ENCODE data around the gene IGHMBP2. TPM values are rescaled to one million over a fixed set of nuclear protein-coding genes. Genes with fewer than 3 reads are reported as not detected.
"Not testable (repeated sequence)": the region's sequence is repeated elsewhere in the genome, so short reads cannot be mapped to it uniquely, and the experiment has no call there.

The IGHMBP2 gene
- total and polyA plus RNA-seq, 7 donors, result 5.4 to 41.3 (median 15.7) TPM

- no peak for DNase-seq
- TF ChIP-seq CTCF (IDR thresholded peaks at IDR 0.05), result no peak
- no peak for TF ChIP-seq POLR2A (IDR thresholded peaks at IDR 0.05)
- TF ChIP-seq EP300 (IDR thresholded peaks at IDR 0.05), result no peak
- no peak for TF ChIP-seq POLR2AphosphoS5 (IDR thresholded peaks at IDR 0.05)
- Histone ChIP-seq H3K27me3 (peaks cover 0 to 6% (median 0%) of the 10 kb centered on the region in 3 donors), H3K9me3 (no peaks in the 10 kb centered on the region), H3K27ac (no peak overlapping the region), H3K4me3 (no peak overlapping the region), H3K36me3 (no peaks in the 10 kb centered on the region), H3K4me1 (no peaks in the 10 kb centered on the region)
- 80 to 89% methylated on average over 7 of the region's 7 CpGs for WGBS, 2 donors
- intact Hi-C loops (cut with DNase I), result no loop called here
Observed at GRCh38 chr11:68878022-68878421, 25.7 kb upstream of the IGHMBP2 start.

GRCh38 chr11:68880851-68881250 lies 22.8 kb upstream of the IGHMBP2 start:
- DNase-seq, result no peak
- 96 to 99% methylated on average over 5 of the region's 5 CpGs for WGBS, 2 donors
- Histone ChIP-seq H3K36me3 (no peaks in the 10 kb centered on the region), H3K4me1 (no peaks in the 10 kb centered on the region), H3K27me3 (peaks cover 0 to under 1% (median 0%) of the 10 kb centered on the region in 3 donors), H3K9me3 (no peaks in the 10 kb centered on the region), H3K27ac (no peak overlapping the region), H3K4me3 (no peak overlapping the region)
- intact Hi-C loops (cut with DNase I), result no loop called here
- TF ChIP-seq EP300 (IDR thresholded peaks at IDR 0.05), result no peak
- TF ChIP-seq POLR2A (IDR thresholded peaks at IDR 0.05), result no peak
- TF ChIP-seq POLR2AphosphoS5 (IDR thresholded peaks at IDR 0.05), result no peak
- TF ChIP-seq CTCF (IDR thresholded peaks at IDR 0.05), result no peak

- 93 to 96% methylated on average over 2 of the region's 2 CpGs for WGBS, 2 donors
- DNase-seq, result no peak
- H3K4me3 ChIP-seq, result no peak overlapping the region
- H3K27me3 ChIP-seq, result no peaks in the 10 kb centered on the region
- intact Hi-C loops (cut with DNase I), result no loop called here
- TF ChIP-seq POLR2A (IDR thresholded peaks at IDR 0.05) (no peak), CTCF (IDR thresholded peaks at IDR 0.05) (no peak), EP300 (IDR thresholded peaks at IDR 0.05) (no peak)
- H3K9me3 ChIP-seq, result no peaks in the 10 kb centered on the region
- no peaks in the 10 kb centered on the region for H3K4me1 ChIP-seq
- no peak overlapping the region for H3K27ac ChIP-seq
- H3K36me3 ChIP-seq, result no peaks in the 10 kb centered on the region
Observed at GRCh38 chr11:68881320-68881719, 22.4 kb upstream of the IGHMBP2 start.

- H3K27ac ChIP-seq, result no peak overlapping the region
- intact Hi-C loops (cut with DNase I), result no loop called here
- WGBS, 2 donors, result 89 to 90% methylated on average over 13 of the region's 13 CpGs
- TF ChIP-seq CTCF (IDR thresholded peaks at IDR 0.05), result no peak
- H3K36me3 ChIP-seq, result no peaks in the 10 kb centered on the region
- no peaks in the 10 kb centered on the region for H3K4me1 ChIP-seq
- H3K9me3 ChIP-seq, result no peaks in the 10 kb centered on the region
- H3K4me3 ChIP-seq, result no peak overlapping the region
- DNase-seq, result no peak
- H3K27me3 ChIP-seq, result no peaks in the 10 kb centered on the region
Observed at GRCh38 chr11:68882391-68882790, 21.3 kb upstream of the IGHMBP2 start.

- 93 to 94% methylated on average over 15 of the region's 15 CpGs for WGBS, 2 donors
- H3K4me3 ChIP-seq; H3K9me3 ChIP-seq; H3K27me3 ChIP-seq; intact Hi-C loops (cut with DNase I); H3K27ac ChIP-seq; DNase-seq; H3K36me3 ChIP-seq; H3K4me1 ChIP-seq: not testable (repeated sequence)
Observed at GRCh38 chr11:68884827-68885226, 18.9 kb upstream of the IGHMBP2 start.

Measured in sigmoid colon (tissue), 7 donors.